Fibroblast of gingiva (primary cell): ENCODE data around the gene HMCN2.
"Not testable (repeated sequence)": the region's sequence is repeated elsewhere in the genome, so short reads cannot be mapped to it uniquely, and the experiment has no call there.

Source experiments
- DNase-seq: peaks from one replicate; pipeline ENCODE4 v3.0.0-alpha.2; 2011; ENCODE audit warnings: low read depth

The HMCN2 gene

GRCh38 chr9:130240410-130241197 lies 25.0 kb upstream of the HMCN2 start:
- DNase-seq = peak; percentile 50

DNA sequence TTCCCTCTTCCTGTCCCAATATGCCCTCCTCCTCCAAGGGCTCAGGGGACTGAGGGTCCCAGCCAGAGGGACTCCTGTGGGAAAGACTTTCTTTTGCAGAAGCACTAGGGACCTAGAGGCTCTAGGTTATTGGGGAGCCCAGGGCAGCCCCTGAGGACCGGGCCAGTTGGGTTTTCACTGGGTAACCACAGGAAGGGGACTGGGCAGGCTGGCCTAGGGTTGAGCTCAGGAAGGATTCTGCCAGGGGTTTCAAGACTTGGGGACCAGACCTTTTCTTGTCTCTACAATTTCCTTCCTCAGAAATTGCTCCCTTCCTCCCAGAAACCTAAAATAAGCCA lies 24.4 kb upstream of the HMCN2 start:
- DNase-seq = no peak

GRCh38 chr9:130242270-130243014 lies 23.1 kb upstream of the HMCN2 start:
- no peak for DNase-seq

DNA sequence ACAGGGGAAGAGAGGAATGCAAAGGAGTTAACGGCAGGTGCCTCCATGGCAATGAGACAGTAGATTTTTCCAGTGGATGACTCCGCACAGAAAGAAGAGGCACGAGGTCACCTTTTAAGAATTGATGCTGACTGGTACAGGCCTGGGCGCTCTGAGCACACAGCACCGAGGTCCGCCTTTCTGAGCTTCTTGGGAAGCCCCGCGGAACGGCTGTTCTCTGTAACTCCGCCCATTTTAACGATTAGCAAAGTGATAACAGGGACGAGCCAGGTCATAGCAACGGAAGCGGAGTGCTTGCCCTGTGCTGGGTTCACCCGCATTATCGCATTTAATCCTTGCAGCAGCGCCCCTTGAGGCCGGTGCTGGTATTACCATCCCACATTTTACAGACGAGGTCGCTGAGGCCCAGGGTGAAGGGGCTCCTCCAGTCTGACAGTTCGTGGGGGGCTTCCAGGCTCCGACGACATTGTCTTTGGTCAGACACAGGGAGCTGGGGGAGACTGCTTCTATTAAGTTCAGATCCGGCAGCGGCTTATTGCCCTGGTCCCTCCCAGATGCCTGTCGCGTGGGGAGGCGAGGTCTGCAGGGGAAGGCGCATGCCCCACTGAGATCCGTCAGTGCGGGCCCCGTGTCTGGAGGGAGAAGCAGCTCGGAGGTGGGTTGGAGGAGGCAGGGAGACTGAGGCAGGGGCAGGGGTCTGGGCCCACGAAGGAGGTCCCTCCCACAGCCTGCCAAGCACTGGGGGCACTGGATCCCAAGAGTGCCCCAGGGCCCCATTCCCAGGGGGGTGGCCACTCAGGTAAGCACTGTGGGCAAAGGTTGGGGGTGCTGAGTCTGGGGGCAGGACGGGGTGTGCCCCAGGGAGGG lies 22.3 kb upstream of the HMCN2 start:
- no peak for DNase-seq

- DNase-seq = no peak
These were observed 21.7 kb upstream of the HMCN2 start for GRCh38 chr9:130243882-130244170.

DNA sequence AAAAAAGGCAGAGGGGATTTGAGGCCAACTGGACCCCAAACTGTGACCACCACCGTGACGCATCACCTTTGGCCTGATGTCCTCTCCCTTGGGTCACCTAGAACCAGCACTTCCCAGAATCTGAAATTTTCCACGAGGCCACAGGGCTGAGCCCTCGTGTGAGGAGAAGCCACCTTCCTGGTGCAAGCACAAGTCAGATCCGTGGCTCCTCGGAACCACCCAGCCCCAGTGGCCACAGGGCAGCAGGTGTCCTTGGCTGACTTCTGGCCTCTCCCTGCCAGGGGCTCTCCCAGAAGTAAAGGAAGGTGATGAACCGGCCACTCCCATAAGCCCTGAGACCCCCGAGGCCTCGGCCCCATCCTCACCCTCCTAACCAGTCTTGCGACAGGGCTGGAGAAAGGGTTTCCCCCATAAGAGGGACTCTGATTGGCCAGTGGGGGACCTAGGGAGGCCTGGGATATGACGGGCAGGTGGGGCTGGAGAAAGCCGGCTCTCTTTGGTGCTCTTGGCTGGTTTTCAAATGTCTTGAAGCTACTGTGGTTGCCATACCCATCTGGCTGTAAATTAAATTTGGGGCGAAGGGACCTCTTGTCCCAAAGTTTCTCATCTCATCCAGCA lies 20.9 kb upstream of the HMCN2 start:
- no peak for DNase-seq

DNA sequence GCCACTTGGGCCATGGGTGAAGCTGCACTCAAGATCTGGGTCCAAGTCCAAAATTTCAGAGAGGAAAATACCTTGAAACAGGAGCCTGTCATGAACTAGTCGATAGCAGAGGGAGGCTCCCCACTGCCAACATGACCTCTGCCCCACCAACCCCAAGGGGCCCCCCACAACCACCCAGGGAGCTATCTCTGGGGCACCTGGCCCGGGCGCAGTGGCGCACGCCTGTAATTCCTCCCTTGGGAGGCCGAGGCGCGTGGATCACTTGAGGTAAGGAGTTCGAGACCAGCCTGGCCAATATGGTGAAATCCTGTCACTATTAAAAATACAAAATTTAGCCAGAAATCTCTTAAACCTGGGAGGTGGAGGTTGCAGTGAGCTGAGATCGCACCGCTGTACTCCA lies 20.1 kb upstream of the HMCN2 start:
- DNase-seq = no peak

- no peak for DNase-seq
These were observed 19.4 kb upstream of the HMCN2 start for GRCh38 chr9:130246126-130246525.

GRCh38 chr9:130254747-130255630 lies 10.6 kb upstream of the HMCN2 start:
- no peak for DNase-seq

GRCh38 chr9:130255631-130256134 lies 9.9 kb upstream of the HMCN2 start:
- no peak for DNase-seq

DNA sequence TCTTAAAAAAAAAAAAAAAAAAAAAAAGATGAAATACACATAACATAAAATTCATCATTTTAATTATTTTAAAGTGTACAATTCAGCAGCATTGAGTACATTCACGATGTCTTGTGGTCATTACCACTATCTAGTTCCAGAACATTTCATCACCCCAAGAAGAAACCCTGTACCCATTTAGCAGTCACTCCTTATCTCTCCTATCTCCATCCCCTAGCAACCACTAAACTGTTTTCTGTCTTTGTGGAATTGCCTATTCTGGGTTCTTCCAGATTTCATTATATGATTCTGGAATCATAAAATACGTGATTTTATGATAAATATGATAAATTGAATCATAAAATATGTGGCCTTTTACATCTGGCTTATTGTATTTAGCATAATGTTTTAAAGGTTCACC lies 8.9 kb upstream of the HMCN2 start:
- no peak for DNase-seq

DNA sequence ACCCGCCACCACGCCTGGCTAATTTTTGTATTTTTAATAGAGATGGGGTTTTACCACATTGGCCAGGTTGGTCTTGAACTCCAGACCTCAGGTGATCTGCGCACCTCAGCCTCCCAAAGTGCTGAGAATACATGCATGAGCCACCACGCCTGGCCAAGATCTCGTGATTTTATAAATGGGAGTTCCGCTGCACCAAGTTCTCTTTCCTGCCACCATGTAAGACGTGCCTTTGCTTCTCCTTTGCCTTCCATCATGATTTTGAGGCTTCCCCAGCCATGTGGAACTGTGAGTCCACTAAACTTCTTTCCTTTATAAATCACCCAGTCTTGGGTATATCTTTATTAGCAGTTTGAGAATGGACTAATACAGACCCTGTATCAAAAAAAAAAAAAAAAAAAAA lies 7.4 kb upstream of the HMCN2 start:
- DNase-seq = not testable (repeated sequence)

DNA sequence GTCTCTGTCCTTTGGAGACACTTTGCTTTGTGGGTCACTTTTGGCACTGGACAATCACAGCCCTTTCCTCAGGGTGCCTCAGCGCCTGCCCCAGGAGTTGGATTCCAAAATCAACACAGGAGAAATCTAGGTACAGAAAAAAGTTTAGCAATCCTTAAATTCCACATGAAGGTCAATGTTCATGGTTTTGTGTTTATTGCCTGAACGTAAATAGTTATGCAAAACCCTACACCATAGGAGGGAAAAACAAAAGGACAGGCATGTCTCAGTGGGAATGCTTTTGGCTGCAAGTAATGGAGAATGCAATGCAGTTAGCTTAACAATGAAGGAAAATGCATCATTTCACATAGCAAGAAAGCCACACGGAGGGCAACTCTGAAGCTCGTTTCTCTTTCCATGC lies 6.5 kb upstream of the HMCN2 start:
- DNase-seq = no peak

DNA sequence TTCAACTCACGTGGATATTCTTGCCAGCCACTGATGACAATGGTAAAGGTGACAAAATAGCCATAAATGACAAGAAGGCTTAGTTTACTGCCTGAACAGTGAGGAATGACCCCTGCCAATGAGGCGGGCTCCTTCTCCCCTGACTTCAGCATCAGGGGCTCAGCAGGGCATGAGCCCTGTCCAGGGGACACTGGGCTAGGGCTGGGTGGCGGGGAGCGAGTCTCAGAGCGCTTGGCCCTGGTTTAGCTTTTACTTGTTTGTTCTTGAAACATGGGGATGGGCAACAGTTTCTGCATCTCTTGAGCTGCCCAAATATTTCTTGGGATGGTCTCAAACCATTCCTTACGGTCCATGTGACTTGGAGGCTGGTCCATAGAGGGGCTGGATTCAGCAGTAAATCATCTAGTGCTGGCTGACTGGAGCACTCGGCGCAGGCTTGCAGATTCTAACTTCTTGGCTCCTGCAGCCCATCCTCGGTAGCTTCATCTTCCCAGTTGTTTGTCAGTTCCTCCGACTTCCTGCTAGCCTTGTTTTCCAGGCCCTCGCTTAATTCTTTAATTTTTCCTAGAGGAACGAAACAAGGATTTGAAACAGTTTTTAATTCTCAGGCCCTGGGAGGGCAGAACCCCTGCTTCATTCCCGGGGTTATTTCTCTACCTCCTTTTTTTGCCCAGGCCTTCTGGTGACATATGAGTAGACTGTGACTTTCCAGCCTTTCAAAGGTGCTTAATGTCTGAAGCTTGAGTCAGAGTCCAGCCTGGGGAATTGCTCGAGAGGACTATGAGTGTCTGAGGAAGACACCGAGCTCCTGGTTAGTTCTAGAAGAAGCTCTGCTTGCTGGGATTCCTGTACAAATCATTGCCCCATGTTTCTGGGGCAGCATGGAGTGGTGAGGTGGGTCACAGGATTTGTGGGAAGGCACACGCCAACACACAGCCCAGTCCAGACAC lies 4.5 kb upstream of the HMCN2 start:
- no peak for DNase-seq

DNA sequence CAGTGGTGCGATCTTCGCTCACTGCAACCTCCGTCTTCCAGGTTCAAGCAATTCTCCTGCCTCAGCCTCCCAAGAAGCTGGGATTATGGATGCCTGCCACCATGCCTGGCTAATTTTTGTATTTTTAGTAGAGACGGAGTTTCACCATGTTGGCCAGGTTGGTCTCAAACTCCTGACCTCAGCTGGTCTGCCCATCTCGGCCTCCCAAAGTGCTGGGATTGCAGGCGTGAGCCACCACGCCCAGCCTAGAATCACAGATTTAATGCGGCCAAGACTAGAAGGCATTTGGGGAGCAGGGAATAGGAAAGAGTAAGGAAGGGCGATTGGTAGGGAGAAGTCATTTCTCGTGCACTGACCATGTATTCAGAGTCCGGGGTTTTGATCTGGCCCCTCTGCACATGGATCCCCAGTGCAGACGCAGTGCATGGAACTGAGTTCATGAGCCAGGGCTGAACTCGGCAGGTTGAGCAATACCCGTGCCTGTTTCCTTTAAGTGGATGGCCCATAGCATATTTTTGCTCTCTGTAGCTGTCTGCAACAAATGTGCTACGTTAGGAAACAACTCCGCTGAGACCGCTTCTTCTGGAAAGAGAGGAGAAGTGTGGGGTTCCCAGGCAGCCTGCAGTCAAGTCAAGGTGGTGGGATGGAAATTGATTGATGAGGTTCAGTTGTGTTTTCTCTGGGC lies 3.4 kb upstream of the HMCN2 start:
- DNase-seq = no peak

- DNase-seq = no peak
These were observed 2.8 kb upstream of the HMCN2 start for GRCh38 chr9:130262771-130263170.

DNA sequence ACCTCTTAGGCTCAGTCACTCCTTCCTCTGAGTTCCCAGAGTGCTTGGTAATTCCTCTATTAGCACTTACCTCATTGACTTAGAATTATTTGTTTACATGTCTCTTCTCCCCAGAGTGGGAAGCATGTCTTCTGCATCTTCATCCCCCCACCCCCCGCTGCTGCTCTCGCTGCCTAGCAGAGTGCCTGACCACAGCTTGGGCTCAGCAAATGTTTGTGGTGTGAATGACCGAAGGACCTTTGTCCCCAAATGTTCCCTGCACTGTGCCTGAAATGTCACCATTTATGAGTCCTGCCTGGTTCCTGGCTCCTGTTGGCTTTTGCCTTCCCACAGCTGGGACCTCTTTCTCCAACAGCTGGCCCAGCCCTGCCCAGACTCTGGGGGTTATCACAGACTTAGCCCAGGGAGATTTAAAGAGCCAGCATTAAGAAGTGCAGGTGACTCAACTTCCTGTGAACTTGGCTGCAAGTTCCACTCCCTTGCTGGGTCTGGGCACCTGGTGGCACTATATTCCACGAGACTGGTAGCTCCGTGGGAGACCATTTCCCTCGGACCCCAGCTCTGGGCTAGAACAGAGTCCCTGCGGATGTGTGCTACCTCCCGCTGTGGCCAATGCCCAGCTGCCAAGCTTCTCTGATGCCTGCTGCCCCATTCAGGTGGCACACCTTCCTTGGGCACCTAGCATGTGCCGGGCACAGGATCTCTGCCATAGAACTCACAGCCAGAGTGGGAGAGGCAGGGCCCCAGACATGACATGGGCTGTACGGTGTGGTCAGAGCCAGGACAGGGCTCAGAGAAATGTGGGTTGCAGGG lies 1.8 kb upstream of the HMCN2 start:
- DNase-seq = no peak
